ENCODE data around the gene HOATZ.

Gene HOATZ

GRCh38 chr11:111476956-111477355 is 37.6 kb upstream of the HOATZ start:
- no peak overlapping the region for H3K4me3 ChIP-seq (ENCODE audit: low read length)
- no peak for TF ChIP-seq CTCF (conservative IDR thresholded peaks at IDR 0.05; ENCODE audit: low read length)
- peak; percentile 11 for DNase-seq (ENCODE audit: low read depth)

- TF ChIP-seq CTCF (conservative IDR thresholded peaks at IDR 0.05; ENCODE audit: low read length): no peak
- no peak overlapping the region for H3K4me3 ChIP-seq (ENCODE audit: low read length)
- DNase-seq (ENCODE audit: low read depth): no peak
These were observed 36.7 kb upstream of the HOATZ start for GRCh38 chr11:111477898-111478297.

GRCh38 chr11:111479666-111480065 is 34.9 kb upstream of the HOATZ start:
- no peak for DNase-seq (ENCODE audit: low read depth)
- no peak for TF ChIP-seq CTCF (conservative IDR thresholded peaks at IDR 0.05; ENCODE audit: low read length)
- H3K4me3 ChIP-seq (ENCODE audit: low read length): no peak overlapping the region

GRCh38 chr11:111483431-111483830 is 31.1 kb upstream of the HOATZ start:
- DNase-seq (ENCODE audit: low read depth): no peak
- no peak overlapping the region for H3K4me3 ChIP-seq (ENCODE audit: low read length)
- TF ChIP-seq CTCF (conservative IDR thresholded peaks at IDR 0.05; ENCODE audit: low read length): no peak

GRCh38 chr11:111490496-111490895 is 24.1 kb upstream of the HOATZ start:
- no peak for TF ChIP-seq CTCF (conservative IDR thresholded peaks at IDR 0.05; ENCODE audit: low read length)

GRCh38 chr11:111494040-111494439 is 20.5 kb upstream of the HOATZ start:
- no peak for DNase-seq (ENCODE audit: low read depth)
- no peak overlapping the region for H3K4me3 ChIP-seq (ENCODE audit: low read length)
- no peak for TF ChIP-seq CTCF (conservative IDR thresholded peaks at IDR 0.05; ENCODE audit: low read length)

More at GRCh38 chr11:111490496-111490895, 24.1 kb upstream of the HOATZ start:
- H3K4me3 ChIP-seq (ENCODE audit: low read length): no peak overlapping the region
- no peak for DNase-seq (ENCODE audit: low read depth)

GRCh38 chr11:111499483-111499882 is 15.1 kb upstream of the HOATZ start:
- no peak overlapping the region for H3K4me3 ChIP-seq (ENCODE audit: low read length)
- no peak for TF ChIP-seq CTCF (conservative IDR thresholded peaks at IDR 0.05; ENCODE audit: low read length)
- DNase-seq (ENCODE audit: low read depth): no peak

Measured in AG10803 (cell line).